ENCODE results near the gene LYPLA2.
A peak's percentile ranks its signal among the peaks of the same experiment; 100 is the strongest.

Gene LYPLA2

GRCh38 chr1:23790696-23791515 lies at the start of gene LYPLA2:
LYPLA2 (plus strand) TSS chr1:23791145; CDS start chr1:23792683, 1,538 bp downstream.
- TF ChIP-seq, protein P1, sequence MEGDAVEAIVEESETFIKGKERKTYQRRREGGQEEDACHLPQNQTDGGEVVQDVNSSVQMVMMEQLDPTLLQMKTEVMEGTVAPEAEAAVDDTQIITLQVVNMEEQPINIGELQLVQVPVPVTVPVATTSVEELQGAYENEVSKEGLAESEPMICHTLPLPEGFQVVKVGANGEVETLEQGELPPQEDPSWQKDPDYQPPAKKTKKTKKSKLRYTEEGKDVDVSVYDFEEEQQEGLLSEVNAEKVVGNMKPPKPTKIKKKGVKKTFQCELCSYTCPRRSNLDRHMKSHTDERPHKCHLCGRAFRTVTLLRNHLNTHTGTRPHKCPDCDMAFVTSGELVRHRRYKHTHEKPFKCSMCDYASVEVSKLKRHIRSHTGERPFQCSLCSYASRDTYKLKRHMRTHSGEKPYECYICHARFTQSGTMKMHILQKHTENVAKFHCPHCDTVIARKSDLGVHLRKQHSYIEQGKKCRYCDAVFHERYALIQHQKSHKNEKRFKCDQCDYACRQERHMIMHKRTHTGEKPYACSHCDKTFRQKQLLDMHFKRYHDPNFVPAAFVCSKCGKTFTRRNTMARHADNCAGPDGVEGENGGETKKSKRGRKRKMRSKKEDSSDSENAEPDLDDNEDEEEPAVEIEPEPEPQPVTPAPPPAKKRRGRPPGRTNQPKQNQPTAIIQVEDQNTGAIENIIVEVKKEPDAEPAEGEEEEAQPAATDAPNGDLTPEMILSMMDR (IDR thresholded peaks at IDR 0.05; ENCODE audit: unreplicated experiment in 3 of 3), result no peak
- Mint-ChIP-seq H3K27me3 (ENCODE audit: low read depth) (no peaks in the 10 kb centered on the region), H3K4me3 (peak within 1 kb of the TSS; percentile 97 to 99 (median 99)), H3K36me3 (ENCODE audit: low read depth) (peaks cover 28% of the 10 kb centered on the region), H3K9me3 (no peaks in the 10 kb centered on the region), H3K4me1 (peaks cover 23% of the 10 kb centered on the region), H3K27ac (peak within 1 kb of the TSS; percentile 77 to 91 (median 78))

DNA sequence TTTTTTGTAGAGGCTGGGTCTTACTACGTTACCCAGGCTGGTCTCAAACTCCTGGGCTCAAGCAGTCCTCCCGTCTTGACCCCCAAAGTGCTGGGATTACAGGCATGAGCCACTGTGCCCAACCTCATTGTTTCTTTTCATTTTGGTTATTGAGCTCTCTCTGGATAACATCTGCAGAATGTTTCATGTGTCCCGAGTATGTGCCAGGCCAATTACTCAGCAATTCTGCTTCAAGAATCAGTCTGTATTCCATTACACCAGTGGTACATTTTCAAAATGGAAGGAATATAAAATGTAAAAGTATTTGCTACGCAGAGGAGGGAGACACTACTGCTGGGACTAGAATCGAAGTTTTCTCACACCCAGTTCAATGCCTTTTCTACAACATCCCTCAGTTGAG lies 49.3 kb upstream of the LYPLA2 start:
- Mint-ChIP-seq H3K36me3 (ENCODE audit: low read depth) (peaks cover 7% of the 10 kb centered on the region), H3K4me1 (peaks cover 25% of the 10 kb centered on the region), H3K27me3 (ENCODE audit: low read depth) (no peaks in the 10 kb centered on the region), H3K27ac (peak overlapping the region; percentile 49 to 74 (median 70)), H3K4me3 (peak overlapping the region; percentile 86 to 91 (median 86)), H3K9me3 (no peaks in the 10 kb centered on the region)
- TF ChIP-seq, protein P1 (IDR thresholded peaks at IDR 0.05; ENCODE audit: unreplicated experiment in 3 of 3), result no peak

GRCh38 chr1:23742670-23743286 lies 48.2 kb upstream of the LYPLA2 start:
- Mint-ChIP-seq H3K9me3 (no peaks in the 10 kb centered on the region), H3K4me3 (peak overlapping the region; percentile 86 to 91 (median 86)), H3K4me1 (peaks cover 29% of the 10 kb centered on the region), H3K36me3 (ENCODE audit: low read depth) (peaks cover 13% of the 10 kb centered on the region), H3K27me3 (ENCODE audit: low read depth) (no peaks in the 10 kb centered on the region), H3K27ac (peak overlapping the region; percentile 49 to 92 (median 74))
- TF ChIP-seq, protein P1 (IDR thresholded peaks at IDR 0.05; ENCODE audit: unreplicated experiment in 3 of 3), result no peak

DNA sequence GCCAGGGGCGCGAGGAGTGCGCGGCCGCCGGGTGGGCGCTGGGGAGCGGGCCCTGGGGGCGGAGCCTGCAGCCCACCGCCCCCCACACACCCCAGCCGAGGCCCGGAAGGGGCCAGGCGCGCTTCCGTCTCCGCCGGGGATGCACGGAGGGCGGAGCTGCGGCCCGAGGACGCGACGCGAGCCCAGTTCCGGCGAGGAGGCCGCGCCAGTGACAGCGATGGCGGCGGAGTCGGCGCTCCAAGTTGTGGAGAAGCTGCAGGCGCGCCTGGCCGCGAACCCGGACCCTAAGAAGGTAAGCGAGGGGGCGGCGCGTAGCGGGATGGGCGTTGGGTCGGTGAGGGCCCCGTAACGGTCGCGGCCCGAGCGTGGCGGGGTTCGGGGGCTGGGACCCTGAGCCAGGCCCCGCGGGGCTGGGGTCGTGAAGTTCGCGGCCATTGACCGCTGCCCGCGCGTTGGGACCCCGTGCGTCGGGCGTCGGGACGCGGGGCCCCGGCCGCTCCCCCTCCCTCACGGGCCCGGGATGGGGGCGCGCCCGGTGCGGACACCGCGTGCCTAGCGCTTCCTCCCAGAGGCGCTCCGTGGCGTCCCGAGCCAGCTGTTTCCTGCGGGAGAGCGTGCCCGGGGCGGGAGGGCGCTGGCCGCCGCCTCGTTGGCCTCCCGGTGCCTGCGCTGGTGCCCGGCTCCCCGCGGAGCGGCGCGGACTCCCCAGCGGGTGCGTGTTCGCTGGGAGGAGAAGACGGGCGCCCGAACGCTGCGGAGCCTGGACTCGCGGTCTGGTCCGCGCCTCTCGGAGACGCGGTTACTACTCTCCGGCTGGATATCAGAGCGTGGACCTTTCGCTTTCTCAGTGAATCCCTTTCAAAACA lies 47.4 kb upstream of the LYPLA2 start, which contains the start of gene ELOA:
Gene ELOA (plus strand): TSS at position 185 of the 866 bp plus-strand sequence. CDS start 33 bp downstream, at position 218.
- Mint-ChIP-seq H3K27me3 (ENCODE audit: low read depth) (no peaks in the 10 kb centered on the region), H3K27ac (peak within 1 kb of the TSS; percentile 79 to 94 (median 86)), H3K4me1 (peaks cover 29% of the 10 kb centered on the region), H3K4me3 (peak within 1 kb of the TSS; percentile 91 to 95 (median 94)), H3K9me3 (no peaks in the 10 kb centered on the region), H3K36me3 (ENCODE audit: low read depth) (peaks cover 15% of the 10 kb centered on the region)
- TF ChIP-seq, protein P1 (IDR thresholded peaks at IDR 0.05; ENCODE audit: unreplicated experiment in 3 of 3), result no peak

GRCh38 chr1:23745515-23745914 lies 45.4 kb upstream of the LYPLA2 start:
- TF ChIP-seq, protein P1 (IDR thresholded peaks at IDR 0.05; ENCODE audit: unreplicated experiment in 3 of 3), result peak; percentile 25 to 49 (median 31)
- H3K9me3 Mint-ChIP-seq, result no peaks in the 10 kb centered on the region

More at GRCh38 chr1:23745515-23745914, 45.4 kb upstream of the LYPLA2 start:
- H3K4me1 Mint-ChIP-seq, result peaks cover 29% of the 10 kb centered on the region
- peak overlapping the region; percentile 90 to 95 (median 94) for H3K4me3 Mint-ChIP-seq
- H3K27me3 Mint-ChIP-seq (ENCODE audit: low read depth), result no peaks in the 10 kb centered on the region
- peaks cover 26% of the 10 kb centered on the region for H3K36me3 Mint-ChIP-seq (ENCODE audit: low read depth)
- peak overlapping the region in 2 of 3 experiments; percentile 79 to 94 for H3K27ac Mint-ChIP-seq

All from nephron (organoid).